Heart left ventricle (tissue), 13 donors: ENCODE data around the gene PNMA8A.

Experiments
- POLR2A ChIP-seq, 2 donors: fragments of 450-650 bp; IDR thresholded peaks; one replicate each; pipeline ENCODE4 v1.6.1; 2017; ENCODE audit warnings: antibody characterized with exemption in 2 of 2, mild to moderate bottlenecking in 2 of 2, moderate library complexity in 2 of 2
- TF ChIP-seq, protein P1 (sequence below), 12 donors: fragments of 200-600 bp; sonication (generic) in 4 of 12; IDR thresholded peaks; one replicate each; pipeline versions ENCODE4 v1.5.0 to v1.8.0; 2018 to 2022; ENCODE audit warnings: antibody characterized with exemption in 12 of 12, mild to moderate bottlenecking in 5 of 12
- donor health status: ischemic (EF 13 %, LVEDD 7.1; RV severe dilation, severe dysfunction).
- donor health status: DM: no; HTN: yes; CAD: no.
- donor health status: DM: no; HTN: no; CAD: no.
- donor health status: ischemic (EF 25% LVEDD 6.9; RV normal size, moderate dysfunction).
- donor health status: ischemic (EF 25% LVEDD 5.7; RV mildly dilated, moderate dysfunction).
- donor health status: ischemic (EF 35%, LVEDD 5.7; RV mildly dilated, moderate dysfunction).
- donor health status: nonischemic (EF 11% LVEDD 7.7; RV severe dilation, severe dysfunction).
- donor health status: DM: yes; HTN: yes; CAD: no.
- donor health status: PGD.
- donor health status: ischemic (EF 29% LVEDD 5.4; RV normal size, mild dysfunction).
- donor health status: nonischemic (EF 23%, LVEDD 6.1; RV moderate dilation, normal function).

DNA sequence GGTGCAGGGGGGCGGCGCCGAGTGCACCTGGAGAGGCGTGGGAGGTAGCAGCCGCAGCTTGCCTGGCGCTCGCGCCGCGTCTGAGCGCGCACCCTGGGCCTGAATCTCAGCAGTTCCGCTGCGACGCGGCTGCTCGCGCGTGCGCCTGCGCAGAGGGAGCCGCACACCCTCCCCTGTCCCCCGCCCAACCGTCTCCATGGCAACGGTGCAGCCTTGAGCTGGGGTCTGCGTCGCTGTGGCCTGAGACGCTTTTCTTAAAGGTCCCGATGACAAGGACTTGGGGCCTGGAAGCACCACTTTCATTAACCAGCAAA lies 24.4 kb upstream of the PNMA8A start, which contains the start of gene PNMA8B:
- TF ChIP-seq, protein P1, sequence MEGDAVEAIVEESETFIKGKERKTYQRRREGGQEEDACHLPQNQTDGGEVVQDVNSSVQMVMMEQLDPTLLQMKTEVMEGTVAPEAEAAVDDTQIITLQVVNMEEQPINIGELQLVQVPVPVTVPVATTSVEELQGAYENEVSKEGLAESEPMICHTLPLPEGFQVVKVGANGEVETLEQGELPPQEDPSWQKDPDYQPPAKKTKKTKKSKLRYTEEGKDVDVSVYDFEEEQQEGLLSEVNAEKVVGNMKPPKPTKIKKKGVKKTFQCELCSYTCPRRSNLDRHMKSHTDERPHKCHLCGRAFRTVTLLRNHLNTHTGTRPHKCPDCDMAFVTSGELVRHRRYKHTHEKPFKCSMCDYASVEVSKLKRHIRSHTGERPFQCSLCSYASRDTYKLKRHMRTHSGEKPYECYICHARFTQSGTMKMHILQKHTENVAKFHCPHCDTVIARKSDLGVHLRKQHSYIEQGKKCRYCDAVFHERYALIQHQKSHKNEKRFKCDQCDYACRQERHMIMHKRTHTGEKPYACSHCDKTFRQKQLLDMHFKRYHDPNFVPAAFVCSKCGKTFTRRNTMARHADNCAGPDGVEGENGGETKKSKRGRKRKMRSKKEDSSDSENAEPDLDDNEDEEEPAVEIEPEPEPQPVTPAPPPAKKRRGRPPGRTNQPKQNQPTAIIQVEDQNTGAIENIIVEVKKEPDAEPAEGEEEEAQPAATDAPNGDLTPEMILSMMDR (IDR thresholded peaks at IDR 0.05) = no peak
- TF ChIP-seq POLR2A (IDR thresholded peaks at IDR 0.05) = no peak
